GM19328 (cell line): ENCODE results near the gene IMMP1L.
"Not testable (repeated sequence)": the region's sequence is repeated elsewhere in the genome, so short reads cannot be mapped to it uniquely, and the experiment has no call there.

ENCODE experiments used
- ATAC-seq: cut with Tn5 transposase; IDR thresholded peaks from one replicate; pipeline ENCODE4 v1.9.1; 2021; ENCODE audit warnings: mild to moderate bottlenecking, moderate library complexity; ENCODE audit not compliant: unreplicated experiment

Gene IMMP1L

GRCh38 chr11:31509429-31510345, at the start of gene IMMP1L, which contains the start of gene ELP4:
Gene IMMP1L, minus strand, starts transcription at chr11:31509622. Its CDS starts 46,346 bp downstream, at chr11:31463276.
Gene ELP4, plus strand, starts transcription at chr11:31509767. Its CDS starts 18 bp downstream, at chr11:31509785.
- peak; percentile 100 for ATAC-seq

- no peak for ATAC-seq
Observed at GRCh38 chr11:31558001-31558400, 48.6 kb upstream of the IMMP1L start.

- ATAC-seq, result no peak
Observed at GRCh38 chr11:31555938-31556337, 46.5 kb upstream of the IMMP1L start.

- no peak for ATAC-seq
Observed at GRCh38 chr11:31542862-31543261, 33.4 kb upstream of the IMMP1L start.

- no peak for ATAC-seq
Observed at GRCh38 chr11:31535479-31535878, 26.1 kb upstream of the IMMP1L start.

DNA sequence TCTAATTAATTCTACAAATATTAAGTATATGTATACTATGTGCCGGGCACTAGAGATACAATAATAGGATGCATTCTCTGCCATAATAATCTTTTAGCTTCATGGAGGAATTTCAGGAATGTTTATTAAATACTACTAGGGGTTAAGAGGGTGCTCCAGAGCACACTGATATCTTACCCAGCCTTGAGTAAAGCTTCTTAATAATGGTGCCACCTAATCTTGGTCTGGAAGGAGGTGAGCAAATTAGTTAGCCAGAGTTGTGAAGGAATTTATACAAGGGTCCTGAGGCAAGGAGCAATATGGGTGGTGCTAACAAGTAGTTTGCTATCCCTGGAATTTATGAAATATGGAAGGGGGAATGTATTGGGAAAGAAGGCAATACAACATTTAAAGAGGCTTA, 21.9 kb upstream of the IMMP1L start:
- no peak for ATAC-seq

- no peak for ATAC-seq
Observed at GRCh38 chr11:31529701-31530100, 20.3 kb upstream of the IMMP1L start.

GRCh38 chr11:31529189-31529588, 19.8 kb upstream of the IMMP1L start:
- no peak for ATAC-seq

- no peak for ATAC-seq
Observed at GRCh38 chr11:31521497-31522150, 12.2 kb upstream of the IMMP1L start.

- ATAC-seq, result no peak
Observed at GRCh38 chr11:31512117-31512516, 2.7 kb upstream of the IMMP1L start.

- ATAC-seq, result no peak
Observed at GRCh38 chr11:31509051-31509428, 382 bp downstream of the IMMP1L start.

GRCh38 chr11:31500560-31500959, 8.9 kb downstream of the IMMP1L start:
- no peak for ATAC-seq

- ATAC-seq, result no peak
Observed at GRCh38 chr11:31499576-31500178, 9.7 kb downstream of the IMMP1L start.

DNA sequence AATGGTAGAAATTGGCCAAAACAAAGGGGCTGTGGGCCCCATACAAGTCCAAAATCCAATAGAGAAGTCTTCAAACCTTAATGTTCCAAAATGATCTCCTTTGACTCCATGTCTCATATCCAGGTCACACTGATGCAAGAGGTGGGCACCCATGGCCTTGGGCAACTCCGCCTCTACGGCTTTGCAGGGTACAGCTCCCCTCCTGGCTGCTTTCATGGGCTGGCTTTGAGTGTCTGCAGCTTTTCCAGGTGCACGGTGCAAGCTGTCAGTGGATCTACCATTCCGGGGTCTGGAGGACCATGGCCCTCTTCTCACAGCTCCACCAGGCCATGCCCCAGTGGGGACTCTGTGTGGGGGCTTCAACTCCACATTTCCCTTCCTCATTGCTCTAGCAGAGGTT, 15.7 kb downstream of the IMMP1L start:
- ATAC-seq, result not testable (repeated sequence)

- ATAC-seq, result no peak
Observed at GRCh38 chr11:31493235-31493634, 16.2 kb downstream of the IMMP1L start.

GRCh38 chr11:31492320-31492913, 17.0 kb downstream of the IMMP1L start:
- ATAC-seq, result no peak

DNA sequence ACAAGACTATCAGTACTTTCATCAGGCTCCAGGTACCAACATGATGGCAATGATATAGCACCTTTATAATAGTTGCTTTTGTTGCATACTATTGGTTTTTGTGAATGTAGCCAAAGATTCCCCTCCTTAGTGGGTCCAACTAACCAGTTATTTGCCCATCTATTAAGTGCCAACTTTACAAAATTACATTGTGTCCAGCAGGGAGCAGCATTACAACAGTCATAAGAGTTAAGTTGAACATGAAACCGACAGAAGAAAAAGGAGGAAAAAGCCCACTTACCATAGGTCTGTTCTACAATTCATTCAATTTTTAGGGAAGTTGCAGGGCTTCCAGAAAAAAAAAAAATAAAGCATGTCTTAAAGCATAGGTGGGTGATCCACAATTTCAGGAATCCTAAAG, 21.6 kb downstream of the IMMP1L start:
- ATAC-seq, result no peak

DNA sequence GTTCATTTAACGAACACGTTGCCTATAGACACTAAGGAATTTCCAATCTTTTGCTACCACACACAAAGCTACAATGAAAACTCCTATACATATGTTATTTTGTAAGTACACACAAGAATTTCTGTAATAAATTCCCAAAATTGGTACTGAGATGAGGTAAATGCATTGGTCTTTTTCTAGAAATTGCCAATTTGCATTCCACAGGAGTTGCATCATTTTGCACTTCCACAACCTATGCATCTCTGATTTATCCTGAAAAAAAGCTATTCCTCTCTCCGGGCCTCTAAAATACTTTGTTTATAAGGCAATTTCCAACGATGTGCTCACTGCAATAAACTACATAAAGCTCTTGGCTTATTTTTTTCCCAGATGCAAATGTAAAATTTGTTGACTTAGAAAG, 24.9 kb downstream of the IMMP1L start:
- no peak for ATAC-seq

DNA sequence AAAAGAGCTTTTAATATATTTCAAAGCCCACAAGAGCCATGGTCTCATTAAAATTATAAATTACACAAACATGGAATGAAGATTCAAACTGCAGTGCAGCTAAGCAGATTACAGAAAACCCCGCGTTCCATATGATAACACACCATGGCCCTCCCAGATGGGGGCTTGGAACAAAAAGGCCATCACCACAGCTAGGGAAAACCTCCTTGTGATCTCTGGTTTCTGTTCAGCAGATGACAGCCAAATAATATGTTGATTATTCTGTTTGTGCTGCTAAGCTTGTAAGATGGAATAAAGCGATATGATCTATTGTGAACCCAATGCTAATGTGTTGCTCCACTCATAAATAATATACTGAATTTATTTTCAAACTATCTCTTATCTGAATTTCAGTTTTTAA, 28.5 kb downstream of the IMMP1L start:
- ATAC-seq, result no peak

DNA sequence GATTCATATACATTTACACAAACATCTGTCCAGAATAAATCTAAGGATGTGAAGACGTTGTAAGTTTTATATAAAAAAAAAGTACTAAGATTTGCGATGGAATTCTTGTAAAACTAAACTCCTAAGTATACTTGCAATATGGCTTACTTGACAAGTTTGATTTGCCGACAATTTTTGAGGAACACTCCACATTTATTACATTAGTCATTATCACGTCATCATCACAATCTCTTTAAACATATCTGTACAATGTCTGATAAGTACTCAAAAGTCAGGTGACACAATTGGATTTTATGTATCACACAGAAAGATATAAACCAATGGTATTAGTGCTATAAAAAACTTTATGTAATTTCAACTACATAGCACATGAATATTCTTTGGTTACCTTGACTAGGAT, 30.4 kb downstream of the IMMP1L start:
- no peak for ATAC-seq

DNA sequence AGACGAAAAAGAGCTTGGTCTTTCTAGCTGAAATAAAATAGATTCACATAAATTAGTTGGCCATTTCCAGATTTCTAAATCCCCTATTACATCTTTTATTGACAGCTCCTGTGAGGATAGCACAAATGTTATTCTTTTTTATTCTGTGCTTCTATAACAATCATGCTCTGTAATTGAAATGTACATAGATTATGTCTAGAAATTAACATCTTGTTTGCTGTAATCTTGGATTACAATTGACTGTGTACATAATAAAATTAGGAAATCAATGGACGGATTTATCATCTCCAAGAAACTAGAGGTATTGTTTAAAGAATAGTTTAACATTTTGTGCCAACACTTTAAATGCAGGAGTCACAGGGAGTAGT, 31.2 kb downstream of the IMMP1L start:
- no peak for ATAC-seq
